OCI-M1 (cell line): ENCODE results near the gene LIN7A.
A peak's percentile ranks its signal among the peaks of the same experiment; 100 is the strongest.

Experiments
- DNase-seq: peaks from one replicate; lab custom pipeline; 2025; lab: John Stamatoyannopoulos, UW

Gene LIN7A, protein sequence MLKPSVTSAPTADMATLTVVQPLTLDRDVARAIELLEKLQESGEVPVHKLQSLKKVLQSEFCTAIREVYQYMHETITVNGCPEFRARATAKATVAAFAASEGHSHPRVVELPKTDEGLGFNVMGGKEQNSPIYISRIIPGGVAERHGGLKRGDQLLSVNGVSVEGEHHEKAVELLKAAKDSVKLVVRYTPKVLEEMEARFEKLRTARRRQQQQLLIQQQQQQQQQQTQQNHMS

DNA sequence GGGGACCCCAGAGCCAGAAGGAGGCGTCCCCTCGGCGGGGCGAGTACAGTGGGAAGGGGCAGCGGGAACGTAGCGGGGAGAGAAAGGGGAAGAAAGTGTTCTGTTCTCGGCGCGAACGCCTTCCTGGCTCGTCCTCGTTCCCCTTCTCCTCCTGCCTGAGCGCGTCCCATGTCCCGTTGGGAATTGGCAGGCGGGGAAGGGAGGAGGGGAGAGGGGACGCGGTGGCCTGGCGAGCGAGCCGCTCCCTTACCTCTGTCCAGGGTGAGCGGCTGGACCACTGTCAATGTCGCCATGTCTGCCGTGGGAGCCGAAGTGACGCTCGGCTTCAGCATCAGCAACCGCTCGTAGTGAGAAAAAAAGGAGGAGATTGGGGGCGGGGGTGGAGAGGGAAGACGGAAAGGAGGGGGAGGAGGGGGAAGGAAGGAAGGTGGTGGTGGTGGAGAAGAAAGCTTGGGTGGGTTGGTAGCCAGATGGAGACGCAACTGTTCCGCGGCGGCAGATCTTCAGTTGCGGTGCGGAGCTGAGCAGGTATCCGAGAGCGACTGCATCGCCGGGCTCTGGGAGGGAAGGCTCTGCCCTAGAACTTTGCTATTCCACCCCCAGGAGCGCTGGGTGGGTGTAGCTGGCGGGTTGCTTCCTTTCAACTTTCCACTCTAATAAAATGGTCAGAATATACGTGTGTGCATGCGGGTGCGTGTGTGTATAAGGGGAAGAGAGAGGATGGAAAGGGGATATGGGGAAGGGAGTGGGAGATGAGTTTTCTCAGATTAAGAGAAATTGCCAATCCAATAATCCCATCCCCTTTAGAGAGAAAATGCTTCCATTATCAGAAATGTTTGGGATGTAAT lies at the start of gene LIN7A:
Gene LIN7A (minus strand): TSS at position 544 of the 848 bp plus-strand sequence. CDS start 212 bp downstream, at position 332.
- DNase-seq: no peak

DNA sequence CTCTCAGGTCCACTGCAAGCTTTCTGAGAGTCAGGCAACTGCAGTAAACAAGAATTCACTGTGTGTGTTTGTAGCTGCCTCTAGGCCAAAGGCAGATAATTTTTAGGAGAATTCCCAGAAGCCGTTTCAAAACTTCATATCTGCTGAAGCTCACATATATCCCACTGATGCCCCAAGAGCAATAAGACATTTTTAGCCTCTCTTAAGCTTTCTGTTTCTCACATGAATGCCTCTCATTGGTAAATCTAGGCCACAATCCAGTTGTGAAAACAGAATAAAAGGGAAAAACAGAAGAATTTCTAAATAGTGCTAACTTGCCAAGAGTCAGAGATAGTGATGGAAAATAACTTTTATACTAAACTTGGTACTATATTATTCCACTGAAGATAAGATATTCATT lies 48.5 kb upstream of the LIN7A start:
- DNase-seq: peak; percentile 15

DNA sequence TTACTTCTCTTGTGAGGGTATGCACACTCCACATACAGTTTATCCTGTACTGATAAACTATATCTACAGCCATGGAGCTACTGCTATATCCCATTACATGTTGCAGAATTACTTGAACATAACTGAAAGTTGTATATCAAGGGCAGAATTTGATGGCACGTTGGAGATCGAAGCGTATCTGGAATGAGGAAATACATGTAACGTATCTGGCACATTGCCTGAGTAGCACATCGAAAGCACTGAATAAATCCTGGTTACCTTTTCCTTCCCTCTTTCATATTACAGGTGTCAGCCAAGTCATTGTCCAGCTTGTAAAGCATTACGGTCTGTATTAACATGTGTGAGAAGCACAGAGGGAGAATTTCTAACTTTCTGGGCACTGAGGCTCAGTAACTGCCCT lies 42.1 kb upstream of the LIN7A start:
- DNase-seq: peak; percentile 66

DNA sequence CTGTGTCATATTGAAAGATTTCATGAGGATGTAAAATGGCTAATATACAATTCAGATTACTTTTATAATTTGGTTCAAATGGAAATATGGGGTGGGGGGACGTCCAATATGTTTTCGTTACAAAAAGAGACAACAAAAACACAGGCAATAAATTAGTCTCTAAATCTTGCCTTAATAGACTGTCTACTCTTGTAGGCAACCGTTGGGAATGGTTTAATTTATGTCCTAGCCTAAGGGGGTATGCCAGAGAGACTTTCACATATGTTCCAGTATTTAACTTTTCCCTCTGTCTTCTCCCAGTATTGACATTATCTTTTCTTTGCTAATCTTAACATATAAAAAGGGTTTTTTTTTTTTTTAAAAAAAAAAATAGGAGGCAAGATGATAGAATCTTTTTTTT lies 41.5 kb upstream of the LIN7A start:
- DNase-seq: no peak

DNA sequence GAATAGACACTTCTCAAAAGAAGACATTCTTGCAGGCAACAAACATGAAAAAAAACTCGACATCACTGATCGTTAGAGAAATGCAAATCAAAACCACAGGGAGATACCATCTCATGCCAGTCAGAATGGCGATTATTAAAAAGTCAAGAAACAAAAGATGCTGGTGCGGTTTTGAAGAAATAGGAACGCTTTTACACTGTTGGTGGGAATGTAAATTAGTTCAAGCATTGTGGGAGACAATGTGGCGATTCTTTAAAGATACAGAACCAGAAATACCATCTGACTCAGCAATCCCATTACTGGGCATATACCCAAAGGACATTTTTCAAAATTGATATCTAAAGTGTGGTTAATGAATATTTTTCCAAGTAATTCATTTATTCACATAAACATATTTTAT lies 39.6 kb upstream of the LIN7A start:
- DNase-seq: peak; percentile 9

DNA sequence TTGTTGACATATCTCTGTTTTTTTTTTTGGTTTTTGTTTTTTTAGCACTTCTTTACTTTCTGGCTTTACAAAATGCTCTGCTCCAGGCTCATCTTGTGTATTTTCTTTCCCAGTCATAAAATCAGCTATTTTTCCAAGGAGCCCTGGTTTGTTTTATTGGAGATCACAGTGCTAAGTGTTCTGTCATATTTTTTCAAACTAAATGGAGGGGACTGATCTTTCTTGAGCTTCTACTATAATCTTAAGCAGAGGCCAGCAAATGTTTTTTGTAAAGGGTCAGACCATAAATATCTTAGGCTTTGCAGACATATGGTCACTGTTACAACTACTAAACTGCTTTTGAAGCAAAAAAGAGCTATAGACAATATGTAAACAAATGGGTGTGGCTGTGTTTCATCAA lies 30.6 kb upstream of the LIN7A start:
- no peak for DNase-seq

DNA sequence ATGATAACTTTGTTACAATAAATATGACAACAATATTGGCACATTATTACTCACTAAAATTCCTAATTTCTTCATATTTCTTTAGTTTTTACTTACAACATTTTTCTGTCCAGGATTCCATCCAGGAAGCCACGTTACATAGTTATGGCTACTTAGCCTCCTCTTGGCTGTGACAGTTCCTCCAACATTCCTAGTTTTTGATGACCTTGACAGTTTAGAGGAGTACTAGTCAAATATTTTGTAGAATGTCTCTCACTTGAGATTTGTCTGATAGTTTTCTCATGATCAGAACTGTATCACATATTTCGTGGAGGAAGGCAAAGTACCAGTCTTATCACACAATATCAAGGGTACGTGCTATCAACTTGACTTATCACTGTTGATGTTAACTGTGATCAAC lies 29.8 kb upstream of the LIN7A start:
- DNase-seq: no peak

DNA sequence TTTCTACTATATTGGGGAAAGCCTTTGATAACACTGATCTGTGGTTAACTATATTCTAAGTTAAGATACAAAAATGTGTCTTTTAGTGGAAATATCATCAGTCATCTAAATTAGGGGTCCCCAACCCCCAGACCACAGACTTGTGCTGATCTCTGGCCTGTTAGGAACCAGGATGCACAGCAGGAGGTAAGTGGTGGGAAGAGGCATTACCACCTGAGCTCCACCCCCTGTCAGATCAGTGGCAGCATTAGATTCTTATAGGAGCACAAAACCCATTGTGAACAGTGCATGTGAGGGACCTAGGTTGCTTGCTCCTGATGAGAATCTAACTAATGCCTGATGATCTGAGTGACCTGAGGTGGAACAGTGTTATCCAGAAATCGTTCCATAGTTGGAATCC lies 28.3 kb upstream of the LIN7A start:
- DNase-seq: no peak

DNA sequence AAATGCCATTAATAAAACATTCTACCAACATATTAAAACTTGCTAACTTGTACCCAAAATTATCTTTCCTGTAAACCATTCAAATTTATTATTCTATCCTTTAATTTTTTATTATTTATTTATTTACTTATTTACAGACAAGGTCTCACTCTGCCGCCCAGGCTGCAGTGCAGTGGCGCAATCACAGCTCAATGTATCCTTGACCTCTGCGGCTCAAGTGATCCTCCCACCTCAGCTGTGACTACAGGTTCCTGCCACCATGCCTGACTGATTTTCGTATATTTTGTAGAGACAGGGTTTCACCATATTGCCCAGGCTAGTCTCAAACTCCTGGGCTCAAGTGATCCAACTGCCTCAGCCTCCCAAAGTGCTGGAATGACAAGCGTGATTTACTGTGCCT lies 20.4 kb upstream of the LIN7A start:
- DNase-seq: no peak

DNA sequence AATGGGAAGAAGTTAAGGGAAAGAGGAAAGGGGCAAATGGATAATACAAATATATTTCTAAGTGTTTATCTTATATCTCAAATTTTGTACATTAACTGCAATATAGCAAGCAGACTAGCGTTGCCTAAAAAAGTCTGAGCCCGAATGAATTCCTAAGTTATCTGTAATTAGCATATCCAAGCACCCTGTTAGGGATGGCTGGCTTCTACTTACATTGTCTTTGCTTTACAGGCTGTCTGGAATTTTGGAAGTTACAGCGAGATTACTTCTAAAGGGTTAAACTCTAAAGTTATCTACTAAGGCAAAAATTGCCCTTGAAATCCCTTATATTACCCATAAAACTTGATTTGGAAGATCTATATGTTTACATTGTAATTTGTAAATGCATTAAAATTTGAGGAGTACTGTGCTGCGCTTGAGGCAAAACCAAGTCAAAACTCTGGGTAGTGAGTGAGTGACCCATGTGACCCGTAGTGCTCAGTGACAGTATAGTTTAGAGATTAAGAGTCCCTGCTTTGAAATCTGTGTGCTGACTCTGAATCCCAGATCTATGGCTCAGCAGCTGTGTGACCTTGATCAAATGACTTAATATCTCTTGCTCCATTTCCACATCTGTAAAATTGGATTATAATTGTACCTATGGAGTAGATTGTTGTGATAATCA lies 17.3 kb upstream of the LIN7A start:
- peak; percentile 11 for DNase-seq

DNA sequence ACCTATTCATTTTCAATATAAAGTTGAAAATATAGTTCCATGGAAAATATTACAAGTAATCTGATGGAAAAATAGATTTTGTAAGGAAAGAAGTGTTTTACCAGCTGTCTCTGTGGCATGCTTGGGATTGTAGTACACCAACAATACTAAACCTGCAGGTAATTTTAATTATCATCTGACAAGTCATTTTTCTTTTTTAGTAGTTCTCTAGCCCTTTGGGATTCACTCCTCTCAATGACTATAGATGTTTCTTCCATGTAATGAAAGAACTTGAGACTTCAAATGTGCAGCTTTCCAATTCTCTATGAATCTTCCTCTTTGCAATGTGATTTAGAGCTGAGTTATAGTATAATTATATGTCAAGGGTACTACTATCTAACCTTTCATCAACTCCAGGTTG lies 14.7 kb upstream of the LIN7A start:
- DNase-seq: no peak

DNA sequence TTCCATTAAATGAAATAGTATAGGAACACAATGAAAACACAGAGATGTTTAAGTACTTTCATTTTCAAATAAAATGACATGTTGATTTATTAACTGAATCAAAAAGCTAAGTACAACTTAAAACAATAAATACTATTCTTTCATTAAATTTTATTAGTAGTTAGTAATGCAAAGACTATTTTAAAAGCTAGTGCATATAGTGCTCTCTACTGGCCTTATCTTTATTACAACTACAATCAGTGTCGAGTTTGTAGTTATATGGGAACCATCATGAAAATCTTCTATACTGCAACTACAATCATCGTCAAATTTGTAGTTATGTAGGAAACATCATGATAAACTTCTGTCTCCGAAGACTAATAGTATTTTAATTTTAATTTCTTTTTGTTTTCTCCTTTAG lies 8.9 kb upstream of the LIN7A start:
- DNase-seq: peak; percentile 22

DNA sequence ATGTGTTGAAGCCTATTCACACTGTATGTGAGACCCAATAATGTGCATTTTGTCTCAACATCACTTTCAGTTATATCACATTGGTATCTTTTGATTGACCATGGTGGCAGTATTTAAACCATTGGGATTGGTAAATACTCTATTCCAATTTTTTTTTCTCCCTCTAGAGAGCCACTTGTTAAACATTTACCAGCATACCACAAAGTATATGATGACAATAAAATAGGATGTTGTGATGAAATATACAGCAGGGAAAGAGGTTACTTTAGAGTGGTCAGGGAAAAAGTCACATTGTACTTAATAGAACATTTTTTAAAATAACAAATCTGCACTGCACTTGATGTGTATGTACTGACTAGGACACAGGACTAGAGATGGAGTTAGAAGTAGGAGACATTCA lies 5.6 kb upstream of the LIN7A start:
- DNase-seq: no peak

DNA sequence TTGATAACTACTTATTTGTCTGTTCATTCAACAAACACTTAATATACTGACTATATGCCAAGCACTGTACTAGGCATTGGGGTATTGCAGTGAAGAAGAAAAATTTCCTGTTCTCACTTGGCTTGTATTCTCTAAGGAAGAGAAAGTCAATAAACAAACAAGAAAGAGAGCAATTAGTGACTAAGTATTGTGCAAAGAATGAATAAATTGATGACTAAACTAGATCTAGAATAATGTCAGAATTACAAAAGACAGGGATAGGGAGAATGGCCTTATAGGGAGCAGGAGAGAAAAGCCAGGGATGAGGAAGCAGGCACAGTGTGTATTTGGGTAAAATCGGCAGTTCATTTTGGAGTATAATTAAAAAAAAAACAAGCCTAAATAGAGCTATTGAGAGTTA lies 4.2 kb upstream of the LIN7A start:
- no peak for DNase-seq

DNA sequence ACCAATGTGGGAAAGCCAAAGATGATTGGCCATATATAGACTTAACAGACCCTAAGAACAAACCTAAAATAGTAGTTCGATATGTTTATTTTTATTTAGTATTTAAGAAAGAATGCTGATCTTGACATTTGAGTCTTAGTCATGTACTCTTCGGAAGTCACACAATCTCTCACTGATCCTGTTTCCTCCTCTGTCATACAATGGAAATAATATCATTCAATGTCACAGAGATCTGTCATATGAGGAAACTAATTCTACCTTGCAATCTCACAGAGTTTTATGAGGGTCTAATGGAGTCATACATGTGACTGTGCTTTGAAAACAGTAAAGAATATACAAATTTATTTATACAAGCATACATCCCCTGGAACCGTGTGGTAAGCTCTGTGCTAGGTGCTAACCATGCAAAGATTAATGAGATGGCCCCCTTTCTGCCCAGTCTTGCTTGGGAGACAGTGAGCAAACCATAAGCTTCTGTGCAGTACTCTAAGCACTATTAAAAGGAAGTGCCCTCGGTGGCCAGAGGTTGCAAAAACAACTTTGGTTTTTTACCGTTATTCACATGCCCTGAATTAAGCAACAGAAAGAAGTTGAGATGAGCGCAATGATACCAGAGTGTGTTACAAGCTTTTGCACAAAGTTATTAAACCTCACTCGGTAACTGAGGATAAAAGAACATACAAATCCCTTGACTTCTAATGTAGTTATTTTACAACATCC lies 1.7 kb upstream of the LIN7A start:
- peak; percentile 78 for DNase-seq

DNA sequence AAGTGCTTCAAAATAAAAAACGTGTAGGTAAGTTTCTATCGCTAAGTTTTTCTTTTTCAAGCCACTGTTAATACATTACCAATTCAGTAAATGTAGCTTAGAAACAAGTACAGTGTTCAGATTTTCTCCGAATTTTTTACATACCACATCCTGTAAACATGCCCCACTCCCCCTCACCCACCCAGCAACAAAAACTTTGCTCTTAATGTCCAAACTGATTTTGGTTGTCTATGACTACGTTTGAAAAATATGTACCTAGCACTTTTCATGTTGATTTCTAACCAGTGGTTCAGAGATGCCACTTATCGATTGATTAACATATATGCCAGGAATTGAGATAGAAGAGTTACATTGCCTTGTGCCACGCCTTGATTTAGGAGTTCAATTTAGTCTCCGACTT lies 663 bp upstream of the LIN7A start:
- DNase-seq: no peak

DNA sequence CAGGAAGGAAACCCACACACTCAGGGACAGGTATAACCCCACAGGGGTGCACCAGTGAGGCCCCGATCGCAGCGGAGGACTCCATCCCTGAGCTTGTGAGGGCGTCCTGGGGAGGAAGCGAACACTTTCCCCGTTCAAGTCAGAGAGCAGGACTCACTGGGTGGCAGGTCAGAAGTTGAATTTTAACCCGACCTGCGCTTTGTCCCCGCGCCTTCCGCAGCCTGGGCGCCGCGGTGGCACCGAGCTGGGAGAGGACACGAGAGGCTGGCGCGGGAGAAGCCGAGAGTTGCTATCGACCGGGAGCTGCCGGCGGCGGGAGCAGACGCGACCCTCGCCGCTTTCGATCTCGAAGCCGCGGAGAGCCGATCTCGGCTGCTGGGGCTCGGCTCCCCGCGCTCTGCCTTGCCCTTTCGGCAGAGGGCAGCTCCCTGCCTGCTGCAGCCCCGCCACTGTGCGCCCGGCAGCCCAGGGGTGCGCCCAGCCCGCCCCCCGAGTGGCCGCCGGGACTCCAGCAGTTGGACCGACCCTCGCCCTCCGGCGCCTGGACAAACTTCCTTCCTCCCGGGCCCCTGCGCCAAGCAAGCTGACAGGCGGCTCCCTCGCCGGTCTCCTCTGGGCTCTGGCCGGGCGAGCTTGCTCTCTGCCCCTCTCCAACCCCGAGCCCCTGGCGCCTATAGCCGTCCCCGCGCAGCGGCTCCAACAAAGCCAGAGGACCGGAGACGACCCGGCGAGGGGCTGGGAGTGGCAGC lies 918 bp downstream of the LIN7A start:
- peak; percentile 41 for DNase-seq

DNA sequence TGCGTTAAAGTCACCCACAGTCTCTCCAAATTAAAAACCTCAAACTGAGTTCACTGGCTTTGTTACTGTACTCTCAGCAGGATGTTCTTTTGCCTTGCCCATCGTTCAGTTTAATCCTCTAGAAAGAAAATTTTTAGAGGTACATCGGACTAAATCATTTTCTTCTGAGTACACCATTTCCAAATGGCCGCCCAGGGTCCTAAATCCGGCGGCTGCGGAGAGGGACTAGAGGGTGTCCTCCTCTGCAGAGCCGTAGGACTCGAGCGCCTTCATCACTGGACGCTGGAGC lies 1.4 kb downstream of the LIN7A start:
- peak; percentile 41 for DNase-seq

DNA sequence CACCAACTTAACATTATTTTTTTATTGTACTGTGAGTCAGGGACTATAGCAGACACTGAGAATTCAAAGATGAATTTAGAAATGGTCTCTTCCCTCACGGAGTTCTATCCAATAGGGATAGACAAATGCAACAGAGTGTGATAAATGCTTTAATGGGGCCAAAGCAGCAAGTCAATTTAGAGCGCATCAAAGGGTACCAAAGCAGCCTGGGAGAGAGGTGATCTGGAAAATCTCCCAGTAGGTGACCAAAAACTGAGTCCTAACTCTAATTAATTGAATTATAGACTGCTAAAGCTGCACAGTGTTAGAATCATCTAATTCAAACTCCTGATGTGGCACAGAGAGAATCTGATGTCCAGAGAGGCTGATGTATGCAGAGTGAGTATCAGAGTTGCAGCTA lies 2.6 kb downstream of the LIN7A start:
- DNase-seq: no peak

DNA sequence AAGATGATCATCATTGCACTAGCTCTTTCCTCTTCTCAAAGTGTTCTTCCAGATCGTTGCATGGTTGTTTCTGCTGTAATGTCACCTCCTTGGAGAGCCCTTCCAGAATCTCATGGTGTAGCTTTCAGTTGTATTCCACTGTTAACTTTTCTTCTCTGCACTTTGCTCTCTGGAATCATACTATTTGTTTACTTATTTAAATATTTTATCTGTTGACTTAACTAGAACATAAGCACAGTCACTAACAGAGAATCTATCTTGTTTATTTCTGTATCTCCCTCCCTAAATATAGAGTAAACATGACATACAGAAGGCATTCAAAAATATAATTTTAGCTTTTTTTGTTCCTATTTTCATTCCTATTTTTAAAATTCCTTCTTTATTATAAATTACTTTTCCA lies 11.8 kb downstream of the LIN7A start:
- no peak for DNase-seq

DNA sequence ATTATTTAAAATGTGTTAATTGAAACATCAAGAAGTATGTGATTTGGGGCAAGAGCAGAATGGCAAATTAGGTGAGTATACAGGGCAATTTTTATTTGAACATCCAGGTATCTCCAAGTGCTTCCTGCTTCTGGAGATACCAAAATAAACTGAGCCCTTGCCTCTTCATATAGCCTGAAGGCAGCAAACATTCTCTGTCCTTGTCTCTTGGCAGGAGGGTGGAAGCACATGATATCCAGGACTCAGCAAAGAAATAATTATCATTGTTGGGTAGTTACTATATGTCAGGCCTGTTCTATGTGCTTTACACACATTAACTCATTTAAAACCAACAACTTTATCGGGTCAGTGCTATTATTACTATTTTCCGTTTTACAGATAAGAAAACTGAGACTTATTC lies 12.5 kb downstream of the LIN7A start:
- DNase-seq: no peak

DNA sequence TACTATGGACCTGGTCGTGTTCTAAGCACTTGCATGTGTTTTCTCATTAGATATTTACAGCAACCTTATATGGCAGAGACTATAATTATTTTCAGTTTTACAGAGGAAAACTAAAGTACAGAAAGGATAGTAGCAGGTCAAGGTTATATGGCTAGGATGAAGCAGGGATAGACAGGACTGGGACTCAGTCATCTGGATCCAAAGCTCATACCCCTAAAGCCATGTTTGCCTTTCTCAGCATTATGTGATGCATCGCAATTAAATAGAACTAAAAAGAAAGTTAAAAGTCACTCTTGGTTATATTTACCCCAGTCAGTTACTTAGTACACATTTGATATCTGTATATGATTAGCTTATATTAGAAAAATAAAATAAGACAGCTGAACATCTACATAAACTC lies 13.3 kb downstream of the LIN7A start:
- no peak for DNase-seq
